GM12872 (cell line): ENCODE data around the gene ICAM5.

Experiments used
- CTCF ChIP-seq: IDR thresholded peaks from 3 replicates; pipeline ENCODE4 v1.5.1; 2011; ENCODE audit warnings: low read depth, mild to moderate bottlenecking, low read length, moderate library complexity; ENCODE audit not compliant: insufficient read depth

ICAM5 gene

GRCh38 chr19:10262771-10263170 lies 27.0 kb upstream of the ICAM5 start:
- TF ChIP-seq CTCF, result no peak

DNA sequence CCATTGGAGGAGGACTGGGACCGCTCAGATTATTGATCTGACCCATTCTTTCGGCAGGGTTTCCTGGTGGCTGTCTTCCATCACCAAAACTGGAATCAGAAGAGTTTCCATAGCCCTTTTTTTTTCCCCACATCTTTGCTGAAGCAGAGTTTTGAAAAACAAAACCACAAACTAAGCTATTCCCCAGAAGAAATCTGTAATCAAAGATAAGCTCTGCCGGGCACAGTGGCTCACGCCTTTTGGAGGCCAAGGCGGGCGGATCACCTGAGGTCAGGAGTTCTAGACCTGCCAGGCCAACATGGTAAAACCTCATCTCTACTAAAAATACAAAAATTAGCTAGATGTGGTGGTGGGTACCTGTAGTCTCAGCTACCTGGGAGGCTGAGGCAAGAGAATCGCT lies 23.0 kb upstream of the ICAM5 start:
- TF ChIP-seq CTCF, result no peak

DNA sequence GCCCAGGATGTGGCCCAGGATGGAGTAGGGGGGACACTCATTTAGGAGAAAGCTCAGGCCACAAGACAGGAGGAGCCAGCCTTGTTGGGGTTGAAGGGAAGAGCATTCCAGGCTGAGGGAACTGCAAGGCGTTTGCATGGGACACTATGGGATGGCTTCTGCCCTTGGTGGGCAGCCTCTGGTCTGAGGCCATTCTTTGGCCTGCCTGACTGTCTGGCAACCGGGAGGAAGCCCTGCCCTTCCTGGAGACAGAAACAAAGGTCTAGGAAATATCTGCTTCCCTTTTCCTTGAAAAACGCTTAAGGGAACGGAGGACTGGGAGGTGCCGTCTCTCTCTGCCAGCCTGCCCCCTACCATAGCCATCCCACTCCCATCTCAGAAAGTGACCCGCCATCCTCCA lies 21.7 kb upstream of the ICAM5 start:
- TF ChIP-seq CTCF, result no peak

DNA sequence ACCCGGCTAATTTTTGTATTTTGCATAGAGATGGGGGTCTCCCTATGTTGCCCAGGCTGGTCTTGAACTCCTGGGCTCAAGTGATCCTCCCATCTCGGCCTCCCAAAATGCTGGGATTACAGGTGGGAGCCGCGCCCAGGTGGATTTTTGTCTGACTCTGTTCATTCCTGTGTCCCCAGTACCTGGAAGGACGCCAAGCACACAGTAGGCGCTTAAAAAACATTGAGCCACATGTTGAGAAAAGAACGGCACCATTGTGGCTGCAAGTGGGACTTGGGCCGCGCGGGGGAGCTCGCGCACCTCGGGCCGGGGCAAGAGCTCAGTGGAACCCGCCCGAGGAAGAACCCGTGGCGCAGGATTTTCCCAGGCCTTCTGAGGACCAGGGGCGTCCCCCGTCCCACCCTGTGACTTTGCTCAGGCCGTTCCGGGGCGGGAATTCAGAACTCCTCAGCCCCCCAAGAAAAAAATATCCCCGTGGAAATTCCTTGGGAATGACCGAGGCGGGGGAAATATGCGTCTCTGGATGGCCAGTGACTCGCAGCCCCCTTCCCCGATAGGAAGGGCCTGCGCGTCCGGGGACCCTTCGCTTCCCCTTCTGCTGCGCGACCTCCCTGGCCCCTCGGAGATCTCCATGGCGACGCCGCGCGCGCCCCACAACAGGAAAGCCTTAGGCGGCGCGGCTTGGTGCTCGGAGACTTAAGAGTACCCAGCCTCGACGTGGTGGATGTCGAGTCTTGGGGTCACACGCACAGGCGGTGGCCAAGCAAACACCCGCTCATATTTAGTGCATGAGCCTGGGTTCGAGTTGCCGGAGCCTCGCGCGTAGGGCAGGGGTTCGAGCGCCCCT lies 20.2 kb upstream of the ICAM5 start:
- TF ChIP-seq CTCF, result peak; percentile 94

DNA sequence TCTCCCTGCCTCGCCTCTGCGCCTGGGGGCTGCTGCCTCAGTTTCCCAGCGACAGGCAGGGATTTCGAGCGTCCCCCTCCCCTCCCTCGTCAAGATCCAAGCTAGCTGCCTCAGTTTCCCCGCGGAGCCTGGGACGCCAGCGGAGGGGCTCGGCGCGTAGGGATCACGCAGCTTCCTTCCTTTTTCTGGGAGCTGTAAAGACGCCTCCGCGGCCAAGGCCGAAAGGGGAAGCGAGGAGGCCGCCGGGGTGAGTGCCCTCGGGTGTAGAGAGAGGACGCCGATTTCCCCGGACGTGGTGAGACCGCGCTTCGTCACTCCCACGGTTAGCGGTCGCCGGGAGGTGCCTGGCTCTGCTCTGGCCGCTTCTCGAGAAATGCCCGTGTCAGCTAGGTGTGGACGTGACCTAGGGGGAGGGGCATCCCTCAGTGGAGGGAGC lies 19.6 kb upstream of the ICAM5 start:
- no peak for TF ChIP-seq CTCF

- TF ChIP-seq CTCF, result no peak
Observed at GRCh38 chr19:10270616-10271394, 18.9 kb upstream of the ICAM5 start, which contains the start of gene ICAM1. Gene ICAM1, plus strand, starts transcription at chr19:10271120. Its CDS starts 40 bp downstream, at chr19:10271160.

DNA sequence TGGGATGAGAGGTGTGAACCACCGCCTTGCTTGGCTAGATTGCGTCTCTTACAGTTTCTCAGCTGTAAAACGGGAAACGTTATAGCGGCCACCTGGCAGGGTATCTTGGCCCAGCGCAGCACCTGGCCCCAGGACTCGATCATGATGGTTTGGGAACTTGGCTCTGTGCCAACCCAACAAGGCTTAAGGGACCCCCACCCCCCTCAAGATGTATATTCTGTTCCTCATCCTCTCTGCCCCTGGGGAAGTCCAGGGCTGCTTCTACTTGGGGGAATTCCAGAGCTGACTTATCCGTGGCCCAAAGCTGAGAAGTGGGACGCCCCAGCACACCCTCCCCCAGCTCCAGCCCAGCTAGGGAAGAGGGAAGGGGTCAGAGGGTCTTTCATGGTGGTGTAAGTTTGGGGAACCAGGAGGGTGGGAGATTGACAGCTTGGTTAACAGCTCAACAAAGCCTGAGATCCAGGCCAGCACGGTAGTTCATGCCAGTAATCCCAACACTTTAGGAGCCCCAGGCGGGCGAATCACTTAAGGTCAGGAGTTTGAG lies 18.1 kb upstream of the ICAM5 start:
- TF ChIP-seq CTCF, result no peak
